Measurements from ENCODE around the gene C4B. TPM values are rescaled to one million over a fixed set of nuclear protein-coding genes. Genes with fewer than 3 reads are reported as not detected.
"Not testable (repeated sequence)": the region's sequence is repeated elsewhere in the genome, so short reads cannot be mapped to it uniquely, and the experiment has no call there.

Gene C4B
- total RNA-seq, result 100 to 1,000 TPM in 2 of 3 donors, 1 to 10 TPM in 1; 5.6 to 323 (median 298) TPM

GRCh38 chr6:32014547-32014946, at the start of gene C4B:
Gene C4B (plus strand): TSS chr6:32014795. CDS start chr6:32014846, 51 bp downstream.
- DNase-seq (ENCODE audit: low spot score in 2 of 2); H3K27me3 ChIP-seq; H3K9me3 ChIP-seq; H3K4me1 ChIP-seq; H3K36me3 ChIP-seq; H3K4me3 ChIP-seq; H3K27ac ChIP-seq; intact Hi-C loops (cut with DNase I; ENCODE audit: low total_unique reads): not testable (repeated sequence)

- intact Hi-C loops (cut with DNase I; ENCODE audit: low total_unique reads), result no loop called here
- Histone ChIP-seq H3K27ac (no peak overlapping the region), H3K36me3 (no peaks in the 10 kb centered on the region), H3K4me1 (peaks cover 0 to under 1% of the 10 kb centered on the region in 2 donors), H3K9me3 (no peaks in the 10 kb centered on the region), H3K4me3 (no peak overlapping the region), H3K27me3 (no peaks in the 10 kb centered on the region)
- TF ChIP-seq POLR2A (IDR thresholded peaks at IDR 0.05) (no peak), POLR2AphosphoS5 (IDR thresholded peaks at IDR 0.05) (no peak), CTCF (IDR thresholded peaks at IDR 0.05) (no peak)
- DNase-seq (ENCODE audit: low spot score in 2 of 2), result no peak
Measured at GRCh38 chr6:31965700-31966099, 48.9 kb upstream of the C4B start.

- no peaks in the 10 kb centered on the region for H3K27me3 ChIP-seq
- no peaks in the 10 kb centered on the region for H3K9me3 ChIP-seq
- H3K36me3 ChIP-seq, result no peaks in the 10 kb centered on the region
- DNase-seq (ENCODE audit: low spot score in 2 of 2), result no peak
- no peak overlapping the region for H3K27ac ChIP-seq
- TF ChIP-seq POLR2A (IDR thresholded peaks at IDR 0.05) (no peak), CTCF (IDR thresholded peaks at IDR 0.05) (no peak), POLR2AphosphoS5 (IDR thresholded peaks at IDR 0.05) (no peak)
- intact Hi-C loops (cut with DNase I; ENCODE audit: low total_unique reads), result no loop called here
- peaks cover 4 to 6% of the 10 kb centered on the region in 2 donors for H3K4me1 ChIP-seq
- no peak overlapping the region for H3K4me3 ChIP-seq
Measured at GRCh38 chr6:31966506-31966905, 48.1 kb upstream of the C4B start.

GRCh38 chr6:31966997-31967925, 47.3 kb upstream of the C4B start:
- no peaks in the 10 kb centered on the region for H3K27me3 ChIP-seq
- H3K27ac ChIP-seq, result peak overlapping the region in 1 of 2 donors; percentile 12
- no peaks in the 10 kb centered on the region for H3K36me3 ChIP-seq
- intact Hi-C loops (cut with DNase I; ENCODE audit: low total_unique reads), result no loop called here
- H3K9me3 ChIP-seq, result no peaks in the 10 kb centered on the region
- DNase-seq (ENCODE audit: low spot score in 2 of 2), result no peak
- TF ChIP-seq CTCF (IDR thresholded peaks at IDR 0.05) (no peak), POLR2A (IDR thresholded peaks at IDR 0.05) (no peak), POLR2AphosphoS5 (IDR thresholded peaks at IDR 0.05) (no peak)
- peaks cover 4 to 6% of the 10 kb centered on the region in 2 donors for H3K4me1 ChIP-seq
- H3K4me3 ChIP-seq, result no peak overlapping the region

- no peak for DNase-seq (ENCODE audit: low spot score in 2 of 2)
- Histone ChIP-seq H3K36me3 (no peaks in the 10 kb centered on the region), H3K4me1 (peaks cover 4 to 8% of the 10 kb centered on the region in 2 donors), H3K27ac (peak overlapping the region in 1 of 2 donors; percentile 12), H3K4me3 (no peak overlapping the region), H3K9me3 (no peaks in the 10 kb centered on the region), H3K27me3 (no peaks in the 10 kb centered on the region)
- intact Hi-C loops (cut with DNase I; ENCODE audit: low total_unique reads), result no loop called here
- TF ChIP-seq POLR2AphosphoS5 (IDR thresholded peaks at IDR 0.05) (no peak), CTCF (IDR thresholded peaks at IDR 0.05) (no peak), POLR2A (IDR thresholded peaks at IDR 0.05) (no peak)
Measured at GRCh38 chr6:31967926-31968320, 46.7 kb upstream of the C4B start.

Data from breast epithelium (tissue), 4 donors.